Calu3 (cell line): ENCODE results near the gene CHRM1. TPM values are rescaled to one million over a fixed set of nuclear protein-coding genes. Genes with fewer than 3 reads are reported as not detected.

ENCODE experiments used
- Bru-seq: library from RNA; stranded (reverse); fragments of 400-500 nt; gene quantifications from one replicate; lab custom pipeline; 2021; lab: Mats Ljungman, UMichigan
- BruChase-seq, 2 experiments: library from RNA; stranded (reverse); fragments of 400-500 nt; gene quantifications; one replicate each; lab custom pipeline; 2021; lab: Mats Ljungman, UMichigan
- BruUV-seq: library from RNA; stranded (reverse); fragments of 400-500 nt; replicated peaks from 2 replicates; lab custom pipeline; 2021; lab: Mats Ljungman, UMichigan
- CTCF ChIA-PET: fragments of 300-600 bp; sonication (Branson Sonifier 250); formaldehyde crosslinking; loops from one replicate; lab custom pipeline; 2022; ENCODE audit warnings: antibody characterized with exemption; lab: Charles Lee
- DNase-seq: peaks from one replicate; pipeline ENCODE4 v3.0.0; 2022
- H3K27ac Mint-ChIP-seq: one replicate; pipeline ENCODE4 v1.8.0; 2022; ENCODE audit warnings: mixed read lengths; ENCODE audit not compliant: unreplicated experiment
- H3K27me3 Mint-ChIP-seq: one replicate; pipeline ENCODE4 v1.8.0; 2022; ENCODE audit warnings: mixed read lengths; ENCODE audit not compliant: unreplicated experiment
- H3K36me3 Mint-ChIP-seq: one replicate; pipeline ENCODE4 v1.8.0; 2022; ENCODE audit warnings: mild to moderate bottlenecking, moderate library complexity, mixed read lengths; ENCODE audit not compliant: insufficient read depth, unreplicated experiment
- H3K4me1 Mint-ChIP-seq: one replicate; pipeline ENCODE4 v1.8.0; 2022; ENCODE audit warnings: mild to moderate bottlenecking, low read depth, mixed read lengths; ENCODE audit not compliant: unreplicated experiment
- H3K4me3 Mint-ChIP-seq: one replicate; pipeline ENCODE4 v1.8.0; 2022; ENCODE audit warnings: mild to moderate bottlenecking, low read depth, moderate library complexity, mixed read lengths; ENCODE audit not compliant: unreplicated experiment
- H3K9me3 Mint-ChIP-seq: one replicate; pipeline ENCODE4 v1.8.0; 2022; ENCODE audit warnings: low read depth, mixed read lengths; ENCODE audit not compliant: unreplicated experiment
- CTCF ChIP-seq: fragments of 200-600 bp; IDR thresholded peaks from one replicate; pipeline ENCODE4 v1.8.0; 2022; ENCODE audit warnings: antibody characterized with exemption; ENCODE audit not compliant: unreplicated experiment
- intact Hi-C: fragments of 100-400 bp; cut with micrococcal nuclease; formaldehyde crosslinking; loops from one replicate; pipeline ENCODE4 v1.10.0; 2022; ENCODE audit not compliant: unreplicated experiment
- long read RNA-seq: library from polyadenylated mRNA; stranded (forward); transcript quantifications from one replicate; pipeline ENCODE4 v2.0.0, GENCODE V29; 2022
- total RNA-seq: library from RNA; stranded (reverse); gene quantifications from 2 replicates; pipeline ENCODE4 v1.2.3, GENCODE V29; 2022

The CHRM1 gene
- total RNA-seq (not detected in 2 replicates), Bru-seq, nascent RNA (not detected), BruChase-seq, experiment 1, labeled RNA remaining after a 6-hour chase (not detected), BruChase-seq, experiment 2, labeled RNA remaining after a 2-hour chase (not detected)
- long read RNA-seq, result 0 reads

- CTCF ChIA-PET, result interaction anchor here (1.0 to 1.2 kb wide), 2 partner anchors 9 to 20 kb away, joined by 6 to 10 read pairs; no protein-coding TSS in a partner anchor
- Mint-ChIP-seq H3K9me3 (no peaks in the 10 kb centered on the region), H3K4me3 (peak within 1 kb of the TSS; percentile 47), H3K27me3 (peaks cover 95% of the 10 kb centered on the region), H3K4me1 (peaks cover 19% of the 10 kb centered on the region), H3K27ac (peak within 1 kb of the TSS; percentile 35), H3K36me3 (no peaks in the 10 kb centered on the region)
- DNase-seq, result peak; percentile 31
- intact Hi-C loops, result no loop called here
- no TSS peak for BruUV-seq
- TF ChIP-seq CTCF, result no peak
Measured at GRCh38 chr11:62921201-62921572, at the start of gene CHRM1. Gene CHRM1 (minus strand): TSS chr11:62921363. CDS start chr11:62911100, 10,263 bp downstream.

GRCh38 chr11:62965574-62965973 lies 44.4 kb upstream of the CHRM1 start:
- no peak overlapping the region for H3K27ac Mint-ChIP-seq
- DNase-seq, result no peak
- intact Hi-C loops, result no loop called here
- H3K9me3 Mint-ChIP-seq, result no peaks in the 10 kb centered on the region
- CTCF ChIA-PET, result no interaction called here
- H3K4me1 Mint-ChIP-seq, result no peaks in the 10 kb centered on the region
- no TSS peak for BruUV-seq
- TF ChIP-seq CTCF, result no peak
- H3K36me3 Mint-ChIP-seq, result no peaks in the 10 kb centered on the region
- no peak overlapping the region for H3K4me3 Mint-ChIP-seq
- peaks cover 63% of the 10 kb centered on the region for H3K27me3 Mint-ChIP-seq

- no TSS peak for BruUV-seq
- Mint-ChIP-seq H3K36me3 (no peaks in the 10 kb centered on the region), H3K27ac (no peak overlapping the region), H3K4me3 (no peak overlapping the region), H3K4me1 (no peaks in the 10 kb centered on the region), H3K9me3 (no peaks in the 10 kb centered on the region), H3K27me3 (peaks cover 49% of the 10 kb centered on the region)
- intact Hi-C loops, result no loop called here
- CTCF ChIA-PET, result interaction anchor here (0.7 kb wide), 1 partner anchor 56 kb away, joined by 4 read pairs; no protein-coding TSS in a partner anchor
- no peak for DNase-seq
- TF ChIP-seq CTCF, result no peak
Measured at GRCh38 chr11:62962391-62962790, 41.2 kb upstream of the CHRM1 start.

GRCh38 chr11:62961017-62961570 lies 39.9 kb upstream of the CHRM1 start:
- Mint-ChIP-seq H3K4me1 (no peaks in the 10 kb centered on the region), H3K27me3 (peaks cover 36% of the 10 kb centered on the region), H3K36me3 (no peaks in the 10 kb centered on the region), H3K9me3 (no peaks in the 10 kb centered on the region), H3K4me3 (no peak overlapping the region), H3K27ac (no peak overlapping the region)
- TF ChIP-seq CTCF, result no peak
- no TSS peak for BruUV-seq
- intact Hi-C loops, result no loop called here
- CTCF ChIA-PET, result no interaction called here
- no peak for DNase-seq
